ENCODE data around the gene SYNPO2.

The SYNPO2 gene

DNA sequence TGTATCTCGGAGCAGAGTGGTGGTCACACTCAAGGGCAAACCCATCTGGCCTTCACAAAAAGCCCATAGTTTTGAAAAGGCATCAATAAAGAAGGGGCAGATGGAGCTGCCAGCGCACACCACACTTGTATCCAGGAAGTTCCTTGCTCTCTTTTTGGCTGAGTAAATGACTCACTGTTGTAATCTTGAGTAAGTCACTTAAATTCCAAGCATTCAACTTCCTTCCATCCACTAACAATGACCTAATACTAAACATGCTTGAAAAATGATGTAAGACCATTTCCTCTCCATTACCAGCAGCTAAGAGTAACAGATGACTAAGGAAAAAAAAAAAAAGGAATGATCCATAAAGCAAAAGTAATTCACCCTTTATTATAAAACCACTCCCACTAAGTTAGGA, 214.6 kb downstream of the SYNPO2 start:
- TF ChIP-seq TEAD4 (IDR thresholded peaks at IDR 0.05) (peak; percentile 92), CEBPB (IDR thresholded peaks at IDR 0.05) (peak; percentile 72), TCF12 (IDR thresholded peaks at IDR 0.05; ENCODE audit: low read depth) (no peak), CREB1 (IDR thresholded peaks at IDR 0.05; ENCODE audit: low read depth) (0 out of 2 replicates have a peak, but pooled peaks have one; percentile 12)

DNA sequence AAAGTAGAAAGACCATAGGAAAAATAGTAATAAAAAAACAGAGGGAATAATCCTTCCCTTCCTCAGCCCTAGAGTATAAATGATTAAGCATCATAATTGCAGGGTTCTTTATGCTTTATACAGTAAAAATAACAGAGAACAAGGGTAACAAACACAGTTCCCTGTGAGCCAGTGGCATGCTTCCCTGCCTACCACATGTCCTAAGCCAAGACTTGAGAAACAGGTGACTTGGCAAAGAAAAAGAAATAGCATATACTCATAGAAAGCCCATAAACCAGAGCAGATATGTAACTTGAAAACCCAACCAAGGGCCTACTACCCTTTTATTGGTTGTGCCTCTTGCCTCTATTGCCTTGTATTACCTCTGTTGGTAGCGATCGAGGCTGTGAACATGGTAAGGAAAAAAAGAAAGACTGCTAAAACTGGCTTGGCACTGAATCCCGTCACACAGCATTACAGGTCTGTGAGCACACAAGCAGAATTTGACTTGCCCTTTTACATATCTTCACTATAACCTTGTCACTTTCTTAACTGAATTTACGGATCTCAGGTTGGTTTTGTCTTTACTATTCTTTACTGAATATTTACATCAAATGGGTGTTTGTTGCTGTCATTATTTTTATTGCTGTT, 216.1 kb downstream of the SYNPO2 start:
- TF ChIP-seq EGR1 (IDR thresholded peaks at IDR 0.05) (no peak), ZBTB7A (IDR thresholded peaks at IDR 0.05; ENCODE audit: low read depth) (no peak), RAD21 (IDR thresholded peaks at IDR 0.05; ENCODE audit: low read depth) (no peak), FOXM1 (IDR thresholded peaks at IDR 0.05; ENCODE audit: borderline replicate concordance, low read depth) (no peak), NFIC (IDR thresholded peaks at IDR 0.05) (no peak), CREB1 (IDR thresholded peaks at IDR 0.05; ENCODE audit: low read depth) (no peak)
- TF ChIP-seq, protein P1, sequence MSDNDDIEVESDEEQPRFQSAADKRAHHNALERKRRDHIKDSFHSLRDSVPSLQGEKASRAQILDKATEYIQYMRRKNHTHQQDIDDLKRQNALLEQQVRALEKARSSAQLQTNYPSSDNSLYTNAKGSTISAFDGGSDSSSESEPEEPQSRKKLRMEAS (IDR thresholded peaks at IDR 0.05) = no peak
- TF ChIP-seq, protein P2, sequence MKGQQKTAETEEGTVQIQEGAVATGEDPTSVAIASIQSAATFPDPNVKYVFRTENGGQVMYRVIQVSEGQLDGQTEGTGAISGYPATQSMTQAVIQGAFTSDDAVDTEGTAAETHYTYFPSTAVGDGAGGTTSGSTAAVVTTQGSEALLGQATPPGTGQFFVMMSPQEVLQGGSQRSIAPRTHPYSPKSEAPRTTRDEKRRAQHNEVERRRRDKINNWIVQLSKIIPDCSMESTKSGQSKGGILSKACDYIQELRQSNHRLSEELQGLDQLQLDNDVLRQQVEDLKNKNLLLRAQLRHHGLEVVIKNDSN (IDR thresholded peaks at IDR 0.05) = no peak

DNA sequence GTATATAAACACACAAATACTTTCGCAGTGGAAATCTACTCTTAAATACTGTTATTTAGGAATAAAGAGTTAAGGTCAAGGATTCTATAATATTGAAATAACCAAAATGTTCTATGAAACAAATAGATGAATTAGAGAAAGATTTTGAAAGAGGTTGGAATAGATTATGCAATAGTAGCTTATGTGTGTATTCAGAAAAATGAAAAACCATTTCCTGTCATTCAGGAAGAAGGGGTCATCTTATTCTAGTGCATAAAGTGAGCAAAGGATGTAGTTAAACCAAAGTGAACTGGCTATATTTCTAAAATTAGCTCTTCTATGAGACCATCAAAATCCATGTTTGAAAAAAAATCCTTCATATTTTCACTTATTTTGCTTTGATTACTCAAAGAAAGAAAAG, 217.0 kb downstream of the SYNPO2 start:
- TF ChIP-seq, protein P2 (IDR thresholded peaks at IDR 0.05) = no peak
- no peak for TF ChIP-seq NFIC (IDR thresholded peaks at IDR 0.05)
- no peak for TF ChIP-seq TEAD4 (IDR thresholded peaks at IDR 0.05)
- no peak for TF ChIP-seq TCF12 (IDR thresholded peaks at IDR 0.05; ENCODE audit: low read depth)
- TF ChIP-seq ZBTB7A (IDR thresholded peaks at IDR 0.05; ENCODE audit: low read depth) = no peak
- no peak for TF ChIP-seq CEBPB (IDR thresholded peaks at IDR 0.05)

DNA sequence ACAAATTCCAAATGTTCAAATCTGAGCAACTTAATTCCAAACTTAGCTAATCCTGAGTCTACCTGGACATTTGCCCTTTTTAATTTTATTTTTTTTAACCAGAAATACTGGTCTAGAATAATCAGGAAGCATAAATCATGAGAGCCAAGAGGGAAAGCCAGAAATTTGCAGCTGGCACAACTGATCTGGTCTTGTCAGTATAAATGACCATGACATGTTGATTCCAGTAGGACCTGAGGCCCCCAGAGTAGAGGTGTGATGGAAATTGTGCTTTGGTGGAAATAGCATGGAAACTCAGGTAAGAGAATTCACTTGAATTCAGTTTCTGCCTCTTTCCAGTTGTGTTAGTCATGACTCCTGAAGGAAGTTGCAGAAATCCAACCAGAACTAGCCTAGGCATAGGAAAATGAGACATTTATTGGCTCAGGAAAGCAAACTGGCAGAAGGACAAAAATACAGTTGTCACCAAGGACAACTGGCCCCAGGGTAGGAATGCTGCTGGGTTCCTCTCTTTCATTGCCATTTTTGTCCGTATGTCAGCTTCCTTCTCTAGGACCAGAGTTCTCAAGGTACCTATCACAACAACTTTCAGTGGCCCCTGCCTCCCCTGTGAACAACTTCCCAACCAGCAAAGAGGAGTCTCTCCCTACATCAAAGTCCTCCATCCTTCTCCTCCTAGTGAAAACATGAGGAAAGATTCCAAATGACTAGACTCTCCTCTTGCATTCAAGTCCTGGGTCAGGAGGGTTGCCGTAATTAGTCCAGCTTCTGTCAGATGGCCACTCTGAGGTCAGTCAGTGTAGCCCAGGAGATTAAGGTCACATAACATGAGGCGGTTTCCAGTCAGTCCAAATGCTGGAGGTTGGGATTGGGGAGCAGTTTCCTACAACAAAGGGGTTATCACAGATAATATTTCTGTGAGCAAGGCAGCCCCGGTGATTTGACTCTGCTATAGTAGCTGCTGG, 217.7 kb downstream of the SYNPO2 start:
- TF ChIP-seq, protein P1 (IDR thresholded peaks at IDR 0.05) = no peak
- no peak for TF ChIP-seq CREB1 (IDR thresholded peaks at IDR 0.05; ENCODE audit: low read depth)
- TF ChIP-seq ZBTB7A (IDR thresholded peaks at IDR 0.05; ENCODE audit: low read depth) = no peak
- no peak for TF ChIP-seq RAD21 (IDR thresholded peaks at IDR 0.05; ENCODE audit: low read depth)
- TF ChIP-seq TAF1 (IDR thresholded peaks at IDR 0.05; ENCODE audit: low read depth) = no peak
- TF ChIP-seq TCF12 (IDR thresholded peaks at IDR 0.05; ENCODE audit: low read depth) = no peak
- TF ChIP-seq EGR1 (IDR thresholded peaks at IDR 0.05) = no peak
- no peak for TF ChIP-seq FOXM1 (IDR thresholded peaks at IDR 0.05; ENCODE audit: borderline replicate concordance, low read depth)
- TF ChIP-seq NFIC (IDR thresholded peaks at IDR 0.05) = no peak
- TF ChIP-seq, protein P2 (IDR thresholded peaks at IDR 0.05) = no peak
- TF ChIP-seq TEAD4 (IDR thresholded peaks at IDR 0.05) = no peak
- TF ChIP-seq EP300 (IDR thresholded peaks at IDR 0.05; ENCODE audit: borderline replicate concordance) = no peak
- TF ChIP-seq YY1 (IDR thresholded peaks at IDR 0.05; ENCODE audit: low read depth) = no peak
- no peak for TF ChIP-seq CEBPB (IDR thresholded peaks at IDR 0.05)
- TF ChIP-seq, protein P3, sequence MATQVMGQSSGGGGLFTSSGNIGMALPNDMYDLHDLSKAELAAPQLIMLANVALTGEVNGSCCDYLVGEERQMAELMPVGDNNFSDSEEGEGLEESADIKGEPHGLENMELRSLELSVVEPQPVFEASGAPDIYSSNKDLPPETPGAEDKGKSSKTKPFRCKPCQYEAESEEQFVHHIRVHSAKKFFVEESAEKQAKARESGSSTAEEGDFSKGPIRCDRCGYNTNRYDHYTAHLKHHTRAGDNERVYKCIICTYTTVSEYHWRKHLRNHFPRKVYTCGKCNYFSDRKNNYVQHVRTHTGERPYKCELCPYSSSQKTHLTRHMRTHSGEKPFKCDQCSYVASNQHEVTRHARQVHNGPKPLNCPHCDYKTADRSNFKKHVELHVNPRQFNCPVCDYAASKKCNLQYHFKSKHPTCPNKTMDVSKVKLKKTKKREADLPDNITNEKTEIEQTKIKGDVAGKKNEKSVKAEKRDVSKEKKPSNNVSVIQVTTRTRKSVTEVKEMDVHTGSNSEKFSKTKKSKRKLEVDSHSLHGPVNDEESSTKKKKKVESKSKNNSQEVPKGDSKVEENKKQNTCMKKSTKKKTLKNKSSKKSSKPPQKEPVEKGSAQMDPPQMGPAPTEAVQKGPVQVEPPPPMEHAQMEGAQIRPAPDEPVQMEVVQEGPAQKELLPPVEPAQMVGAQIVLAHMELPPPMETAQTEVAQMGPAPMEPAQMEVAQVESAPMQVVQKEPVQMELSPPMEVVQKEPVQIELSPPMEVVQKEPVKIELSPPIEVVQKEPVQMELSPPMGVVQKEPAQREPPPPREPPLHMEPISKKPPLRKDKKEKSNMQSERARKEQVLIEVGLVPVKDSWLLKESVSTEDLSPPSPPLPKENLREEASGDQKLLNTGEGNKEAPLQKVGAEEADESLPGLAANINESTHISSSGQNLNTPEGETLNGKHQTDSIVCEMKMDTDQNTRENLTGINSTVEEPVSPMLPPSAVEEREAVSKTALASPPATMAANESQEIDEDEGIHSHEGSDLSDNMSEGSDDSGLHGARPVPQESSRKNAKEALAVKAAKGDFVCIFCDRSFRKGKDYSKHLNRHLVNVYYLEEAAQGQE (IDR thresholded peaks at IDR 0.05; ENCODE audit: low read depth) = no peak

DNA sequence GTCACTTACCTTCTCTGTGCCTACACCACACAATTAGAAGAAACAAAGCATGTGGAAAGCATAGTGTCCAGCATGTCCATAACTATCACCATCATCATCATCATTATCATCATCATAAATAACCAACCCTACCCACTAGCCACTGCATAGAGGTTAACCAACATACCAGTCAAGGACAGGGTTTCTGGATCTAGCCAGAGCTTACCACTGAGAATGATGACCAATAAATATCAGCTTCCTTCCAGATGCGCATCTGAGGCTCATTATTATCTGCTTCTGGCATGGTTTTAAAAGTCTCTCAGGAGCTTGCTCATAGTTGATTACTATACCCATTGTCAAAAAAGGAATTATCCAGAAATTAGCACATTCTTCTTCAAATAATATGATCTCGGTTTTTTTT, 221.5 kb downstream of the SYNPO2 start:
- TF ChIP-seq, protein P3 (IDR thresholded peaks at IDR 0.05; ENCODE audit: low read depth) = no peak
- no peak for TF ChIP-seq TAF1 (IDR thresholded peaks at IDR 0.05; ENCODE audit: low read depth)
- TF ChIP-seq, protein P1 (IDR thresholded peaks at IDR 0.05) = no peak
- no peak for TF ChIP-seq CREB1 (IDR thresholded peaks at IDR 0.05; ENCODE audit: low read depth)
- no peak for TF ChIP-seq FOXM1 (IDR thresholded peaks at IDR 0.05; ENCODE audit: borderline replicate concordance, low read depth)
- no peak for TF ChIP-seq RAD21 (IDR thresholded peaks at IDR 0.05; ENCODE audit: low read depth)
- no peak for TF ChIP-seq NFIC (IDR thresholded peaks at IDR 0.05)
- no peak for TF ChIP-seq TEAD4 (IDR thresholded peaks at IDR 0.05)
- no peak for TF ChIP-seq TCF12 (IDR thresholded peaks at IDR 0.05; ENCODE audit: low read depth)
- TF ChIP-seq, protein P2 (IDR thresholded peaks at IDR 0.05) = no peak
- no peak for TF ChIP-seq EP300 (IDR thresholded peaks at IDR 0.05; ENCODE audit: borderline replicate concordance)
- TF ChIP-seq ZBTB7A (IDR thresholded peaks at IDR 0.05; ENCODE audit: low read depth) = no peak
- TF ChIP-seq CEBPB (IDR thresholded peaks at IDR 0.05) = no peak
- no peak for TF ChIP-seq EGR1 (IDR thresholded peaks at IDR 0.05)
- no peak for TF ChIP-seq YY1 (IDR thresholded peaks at IDR 0.05; ENCODE audit: low read depth)
